Common myeloid progenitor, CD34-positive (primary cell): ENCODE measurements around the gene RAB4B.
"Not testable (repeated sequence)": the region's sequence is repeated elsewhere in the genome, so short reads cannot be mapped to it uniquely, and the experiment has no call there.

ENCODE experiments used
- CTCF ChIA-PET: fragments of 350-600 bp; sonication (Branson Sonifier 250); formaldehyde crosslinking; loops from one replicate; lab custom pipeline; 2021; ENCODE audit warnings: antibody characterized with exemption; lab: Charles Lee
- POLR2A ChIA-PET: fragments of 350-600 bp; sonication (Branson Sonifier 250); formaldehyde crosslinking; loops from one replicate; lab custom pipeline; 2021; ENCODE audit warnings: antibody characterized with exemption; lab: Charles Lee
- DNase-seq, 3 donors: peaks; one replicate each; pipeline versions ENCODE4 v3.0.0 to v3.0.0-alpha.2; 2013
- H3K27ac ChIP-seq, 2 experiments: 1 replicate in 1 of 2; 2 replicates in 1 of 2; pipeline ENCODE4 v1.7.0; 2013; ENCODE audit warnings: inconsistent platforms in 2 of 2, low read length in 2 of 2, mild to moderate bottlenecking in 2 of 2, low read depth in 1 of 2, moderate library complexity in 1 of 2; ENCODE audit not compliant: severe bottlenecking in 2 of 2, insufficient read depth in 1 of 2, poor library complexity in 1 of 2
- H3K27me3 ChIP-seq, 5 experiments: replicated peaks in 2 of 5; 1 replicate in 3 of 5; 2 replicates in 2 of 5; pipeline versions ENCODE4 v1.6.1 to v1.7.0; 2013; ENCODE audit warnings: low read length in 4 of 5, mild to moderate bottlenecking in 2 of 5, moderate library complexity in 2 of 5, inconsistent platforms in 1 of 5; ENCODE audit not compliant: insufficient read depth in 5 of 5, control insufficient read depth in 4 of 5
- H3K36me3 ChIP-seq, 4 experiments: 1 replicate in 2 of 4; 2 replicates in 2 of 4; pipeline versions ENCODE4 v1.6.1 to v1.7.0; 2013; ENCODE audit warnings: low read length in 3 of 4, control low read depth in 1 of 4, mild to moderate bottlenecking in 1 of 4; ENCODE audit not compliant: control insufficient read depth in 4 of 4, insufficient read depth in 4 of 4
- H3K4me1 ChIP-seq, 4 experiments: 1 replicate in 3 of 4; 2 replicates in 1 of 4; pipeline versions ENCODE4 v1.6.1 to v1.7.1; 2013; ENCODE audit warnings: low read length in 3 of 4, mild to moderate bottlenecking in 3 of 4, control low read depth in 1 of 4, inconsistent platforms in 1 of 4, moderate library complexity in 1 of 4; ENCODE audit not compliant: control insufficient read depth in 4 of 4, insufficient read depth in 4 of 4; ENCODE audit errors: control extremely low read depth in 1 of 4
- H3K4me3 ChIP-seq, 7 experiments: 1 replicate in 4 of 7; 2 replicates in 3 of 7; pipeline versions ENCODE4 v1.5.1 to v1.7.0; 2013; ENCODE audit warnings: mild to moderate bottlenecking in 7 of 7, low read length in 6 of 7, moderate library complexity in 6 of 7, inconsistent platforms in 2 of 7, low read depth in 2 of 7, control low read depth in 1 of 7; ENCODE audit not compliant: insufficient read depth in 4 of 7, control insufficient read depth in 1 of 7; ENCODE audit errors: extremely low read depth in 1 of 7
- H3K9me3 ChIP-seq, 5 experiments: 1 replicate in 4 of 5; 2 replicates in 1 of 5; pipeline versions ENCODE4 v1.6.1 to v1.7.1; 2013; ENCODE audit warnings: low read length in 4 of 5, mild to moderate bottlenecking in 2 of 5, inconsistent platforms in 1 of 5, low read depth in 1 of 5, moderate library complexity in 1 of 5; ENCODE audit not compliant: control insufficient read depth in 4 of 5, insufficient read depth in 2 of 5; ENCODE audit errors: control extremely low read depth in 1 of 5
- WGBS: methylation state at CpG from one replicate; pipeline ENCODE4 v1.1.5; 2013; ENCODE audit not compliant: insufficient coverage; 5-methylcytosine and 5-hydroxymethylcytosine counted together

RAB4B gene

GRCh38 chr19:40758491-40758890 is 19.6 kb upstream of the RAB4B start:
- no peaks in the 10 kb centered on the region for H3K27me3 ChIP-seq
- H3K9me3 ChIP-seq = no peaks in the 10 kb centered on the region
- peaks cover 26 to 77% (median 62%) of the 10 kb centered on the region in 4 experiments for H3K36me3 ChIP-seq
- H3K4me3 ChIP-seq = no peak overlapping the region
- 94% methylated on average over 2 of the region's 3 CpGs for WGBS
- H3K27ac ChIP-seq = no peak overlapping the region
- DNase-seq = no peak
- CTCF ChIA-PET = no interaction called here
- H3K4me1 ChIP-seq = peaks cover 0 to 30% (median 14%) of the 10 kb centered on the region in 4 experiments
- POLR2A ChIA-PET = interaction anchor here (2.7 kb wide), 1 partner anchor 19 kb away, joined by 9 read pairs; the partner anchor contains the start of gene RAB4B

DNA sequence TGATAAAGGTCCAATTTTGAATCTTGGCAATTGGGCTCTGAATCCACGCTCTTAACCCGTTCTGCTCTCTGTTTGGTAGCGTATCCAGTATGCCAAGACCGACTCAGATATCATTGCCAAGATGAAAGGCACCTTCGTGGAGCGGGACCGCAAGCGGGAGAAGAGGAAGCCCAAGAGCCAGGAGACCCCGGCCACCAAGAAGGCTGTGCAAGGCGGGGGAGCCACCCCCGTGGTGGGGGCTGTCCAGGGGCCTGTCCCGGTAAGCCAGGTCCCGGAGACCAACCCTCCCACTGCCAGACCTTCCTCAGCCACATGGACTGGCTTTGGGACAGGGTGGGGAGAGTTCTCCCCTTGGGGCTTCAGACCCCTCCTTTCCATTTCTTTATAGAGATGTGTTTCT is 18.7 kb upstream of the RAB4B start:
- Histone ChIP-seq H3K4me3 (no peak overlapping the region), H3K4me1 (peaks cover 0 to 22% (median 12%) of the 10 kb centered on the region in 4 experiments), H3K9me3 (no peaks in the 10 kb centered on the region), H3K27me3 (no peaks in the 10 kb centered on the region), H3K36me3 (peaks cover 30 to 84% (median 69%) of the 10 kb centered on the region in 4 experiments), H3K27ac (no peak overlapping the region)
- CTCF ChIA-PET = no interaction called here
- WGBS = 97% methylated on average over 8 of the region's 13 CpGs
- no peak for DNase-seq
- POLR2A ChIA-PET = no interaction called here

DNA sequence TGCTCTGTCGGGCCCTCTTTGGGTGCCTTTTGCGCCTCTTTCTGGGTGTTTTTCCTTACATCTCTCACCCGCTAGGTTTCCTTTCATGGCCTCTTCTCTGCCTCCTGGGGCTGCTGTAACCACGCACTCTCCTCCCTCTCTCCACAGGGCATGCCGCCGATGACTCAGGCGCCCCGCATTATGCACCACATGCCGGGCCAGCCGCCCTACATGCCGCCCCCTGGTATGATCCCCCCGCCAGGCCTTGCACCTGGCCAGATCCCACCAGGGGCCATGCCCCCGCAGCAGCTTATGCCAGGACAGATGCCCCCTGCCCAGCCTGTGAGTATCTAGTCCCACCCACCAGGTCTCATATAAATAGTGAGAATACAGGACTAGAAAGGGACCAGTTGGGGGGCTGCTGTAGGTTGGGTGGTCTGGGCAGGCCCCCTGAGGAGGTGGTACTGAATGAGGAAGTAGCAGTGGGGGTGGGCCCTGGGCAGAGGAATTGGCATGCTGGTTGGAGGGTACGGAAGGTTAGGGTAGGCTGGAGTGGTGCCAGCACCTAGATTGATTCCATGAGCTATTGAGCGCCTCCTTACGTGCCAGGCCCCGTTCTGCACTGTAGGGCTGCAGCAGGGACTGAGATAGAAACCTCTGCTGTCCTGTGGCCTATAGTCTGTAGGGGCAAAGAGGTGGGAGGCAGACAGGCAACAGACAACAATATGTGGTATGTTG is 15.1 kb upstream of the RAB4B start:
- Histone ChIP-seq H3K4me3 (no peak overlapping the region), H3K27ac (no peak overlapping the region)
- POLR2A ChIA-PET = no interaction called here

DNA sequence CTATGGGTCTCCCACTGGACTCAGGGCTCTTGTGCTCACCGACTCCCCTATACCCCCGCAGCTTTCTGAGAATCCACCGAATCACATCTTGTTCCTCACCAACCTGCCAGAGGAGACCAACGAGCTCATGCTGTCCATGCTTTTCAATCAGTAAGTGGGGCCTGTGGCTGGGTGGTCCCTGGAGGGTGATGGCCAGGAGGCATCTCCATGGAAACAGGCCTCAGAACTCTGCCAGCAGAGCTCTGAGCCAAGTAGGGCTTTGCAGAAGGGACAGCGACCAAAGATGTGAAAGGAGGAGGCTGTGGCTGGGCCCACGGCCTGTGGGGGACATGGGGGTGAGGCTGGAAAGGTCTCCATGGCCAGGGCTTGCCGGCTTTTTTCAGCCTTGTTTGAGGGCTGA is 14.5 kb upstream of the RAB4B start:
- POLR2A ChIA-PET = no interaction called here
- 100% methylated on average over 4 of the region's 7 CpGs for WGBS
- Histone ChIP-seq H3K36me3 (peaks cover 24 to 79% (median 64%) of the 10 kb centered on the region in 4 experiments), H3K27me3 (no peaks in the 10 kb centered on the region), H3K4me1 (peaks cover 0 to under 1% (median 0%) of the 10 kb centered on the region in 4 experiments), H3K4me3 (no peak overlapping the region), H3K9me3 (no peaks in the 10 kb centered on the region), H3K27ac (no peak overlapping the region)
- DNase-seq = no peak
- CTCF ChIA-PET = no interaction called here

More for the DNA sequence above, 15.1 kb upstream of the RAB4B start:
- Histone ChIP-seq H3K36me3 (peaks cover 28 to 85% (median 70%) of the 10 kb centered on the region in 4 experiments), H3K4me1 (no peaks in the 10 kb centered on the region), H3K27me3 (no peaks in the 10 kb centered on the region), H3K9me3 (no peaks in the 10 kb centered on the region)
- WGBS = 86% methylated on average over 16 of the region's 17 CpGs
- no peak for DNase-seq
- CTCF ChIA-PET = no interaction called here

GRCh38 chr19:40763963-40764362 is 14.1 kb upstream of the RAB4B start:
- CTCF ChIA-PET = no interaction called here
- Histone ChIP-seq H3K27me3 (no peaks in the 10 kb centered on the region), H3K4me1 (peaks cover 0 to 4% (median 0%) of the 10 kb centered on the region in 4 experiments), H3K27ac (no peak overlapping the region), H3K36me3 (peaks cover 23 to 79% (median 62%) of the 10 kb centered on the region in 4 experiments), H3K4me3 (no peak overlapping the region), H3K9me3 (no peaks in the 10 kb centered on the region)
- 94% methylated on average over 10 of the region's 10 CpGs for WGBS
- no peak for DNase-seq
- POLR2A ChIA-PET = no interaction called here

DNA sequence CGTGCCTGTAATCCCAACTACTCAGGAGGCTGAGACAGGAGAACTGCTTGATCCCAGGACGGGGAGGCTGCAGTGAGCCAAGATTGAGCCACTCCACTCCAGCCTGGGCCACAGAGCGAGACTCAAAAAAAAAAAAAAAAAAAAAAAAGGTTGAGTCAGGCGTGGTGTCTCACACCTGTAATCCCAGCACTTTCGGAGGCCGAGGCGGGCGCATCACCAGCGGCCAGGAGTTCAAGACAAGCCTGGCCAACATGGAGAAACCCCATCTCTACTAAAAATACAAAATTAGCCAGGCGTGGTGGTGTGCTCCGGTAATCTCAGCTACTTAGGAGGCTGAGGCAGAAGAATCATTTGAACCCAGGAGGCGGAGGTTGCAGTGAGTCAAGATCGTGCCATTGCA is 11.7 kb upstream of the RAB4B start:
- not testable (repeated sequence) for H3K9me3 ChIP-seq, H3K27ac ChIP-seq, H3K27me3 ChIP-seq, H3K4me3 ChIP-seq, H3K4me1 ChIP-seq, DNase-seq
- WGBS = 95% methylated on average over 7 of the region's 13 CpGs
- ChIA-PET CTCF (interaction anchor here (0.8 kb wide), 1 partner anchor 11 kb away, joined by 3 read pairs; no protein-coding TSS in a partner anchor), POLR2A (interaction anchor here (0.6 kb wide), 1 partner anchor 17 kb away, joined by 3 read pairs; no protein-coding TSS in a partner anchor)
- peaks cover 17 to 57% (median 44%) of the 10 kb centered on the region in 4 experiments for H3K36me3 ChIP-seq

DNA sequence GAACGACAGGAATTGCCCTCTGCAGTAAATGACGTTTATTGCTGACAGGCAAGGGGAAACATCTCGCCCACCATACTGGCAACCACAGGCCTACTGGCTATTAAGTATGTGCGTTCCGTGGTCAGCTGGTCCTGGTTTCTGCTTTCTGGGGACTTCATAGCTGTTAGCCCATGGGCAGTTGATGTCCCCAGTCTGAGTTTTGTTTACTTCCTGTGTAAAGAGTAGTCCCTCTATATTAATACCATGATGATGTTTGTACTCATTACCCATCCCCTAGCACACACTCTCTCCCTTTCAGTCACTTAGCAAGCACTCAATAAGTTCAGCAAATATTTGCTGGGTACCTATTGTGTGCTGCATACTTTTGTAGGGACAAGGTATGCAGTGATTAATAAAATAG is 9.2 kb upstream of the RAB4B start:
- whole genome bisulfite sequencing = 63% methylated on average over 2 of the region's 5 CpGs
- Histone ChIP-seq H3K4me1 (peaks cover 0 to 4% (median 0%) of the 10 kb centered on the region in 4 experiments), H3K27ac (no peak overlapping the region), H3K9me3 (peaks cover 0 to 2% (median 0%) of the 10 kb centered on the region in 5 experiments), H3K36me3 (peaks cover 9 to 34% (median 23%) of the 10 kb centered on the region in 4 experiments), H3K4me3 (no peak overlapping the region), H3K27me3 (no peaks in the 10 kb centered on the region)
- CTCF ChIA-PET = interaction anchor here (0.9 kb wide), 1 partner anchor 30 kb away, joined by 3 read pairs; the partner anchor contains the start of gene EGLN2
- no peak for DNase-seq
- POLR2A ChIA-PET = no interaction called here
